ENCODE measurements around the gene SLC11A2.
"Not testable (repeated sequence)": the region's sequence is repeated elsewhere in the genome, so short reads cannot be mapped to it uniquely, and the experiment has no call there.

Gene SLC11A2

DNA sequence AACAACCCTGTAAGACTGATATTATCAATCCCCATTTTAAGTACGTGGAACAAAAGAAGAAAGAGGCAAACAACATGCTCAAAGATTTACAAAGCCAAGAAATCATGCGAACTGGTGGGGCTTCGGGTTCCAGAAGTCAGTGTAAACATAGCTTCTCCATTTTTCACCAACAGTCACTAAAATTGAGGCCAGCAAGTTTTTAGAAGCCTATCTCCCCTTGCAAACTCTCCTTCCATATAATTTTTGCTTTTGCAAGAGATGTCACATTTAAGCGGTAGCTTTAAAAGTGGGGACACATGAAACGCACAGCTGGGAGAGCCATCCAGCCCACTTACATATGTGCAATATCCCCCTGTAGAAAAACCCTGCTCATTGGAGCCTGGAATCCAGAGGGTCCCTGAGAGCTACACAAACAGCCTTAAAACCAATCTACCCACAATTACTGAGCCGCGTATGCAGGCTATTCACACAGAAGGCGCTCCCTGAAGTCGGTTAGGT is 797 bp downstream of the SLC11A2 start:
- DNase-seq (ENCODE audit: low read depth in 2 of 2): no peak

DNA sequence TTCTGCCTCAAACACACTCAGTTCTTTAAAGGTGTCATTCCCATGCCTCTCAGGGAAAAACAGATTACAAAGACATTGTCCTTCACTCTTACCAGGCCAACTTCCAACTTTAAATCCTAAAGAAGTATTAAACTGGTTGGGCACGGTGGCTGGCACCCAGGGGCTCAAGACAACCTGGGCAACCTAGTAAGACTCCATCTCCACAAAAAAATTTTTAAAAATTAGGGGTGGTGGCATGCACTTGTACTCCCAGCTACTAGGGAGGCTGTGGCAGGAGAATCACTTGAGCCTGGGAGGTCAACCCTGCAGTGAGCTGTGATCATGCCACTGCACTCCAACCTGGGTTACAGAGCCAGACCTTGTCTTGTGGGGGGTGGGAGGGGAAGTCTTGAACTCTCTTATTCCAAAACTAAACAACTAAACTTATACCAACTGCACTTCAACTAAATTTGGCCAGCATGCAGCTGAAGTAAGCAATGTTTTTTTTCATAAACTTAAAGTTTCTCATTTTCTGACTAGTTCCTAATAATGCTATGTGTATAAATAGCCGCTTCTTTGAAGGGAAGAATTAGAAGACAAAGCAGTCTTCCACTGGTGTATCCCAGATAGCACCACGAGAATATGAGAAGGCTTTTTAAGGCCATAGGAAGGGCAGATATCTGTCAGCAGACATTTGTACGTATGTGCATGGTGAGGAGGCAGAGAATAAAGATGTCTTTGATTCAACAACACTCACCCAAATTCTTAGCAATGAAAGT is 2.4 kb downstream of the SLC11A2 start:
- no peak for DNase-seq (ENCODE audit: low read depth in 2 of 2)

DNA sequence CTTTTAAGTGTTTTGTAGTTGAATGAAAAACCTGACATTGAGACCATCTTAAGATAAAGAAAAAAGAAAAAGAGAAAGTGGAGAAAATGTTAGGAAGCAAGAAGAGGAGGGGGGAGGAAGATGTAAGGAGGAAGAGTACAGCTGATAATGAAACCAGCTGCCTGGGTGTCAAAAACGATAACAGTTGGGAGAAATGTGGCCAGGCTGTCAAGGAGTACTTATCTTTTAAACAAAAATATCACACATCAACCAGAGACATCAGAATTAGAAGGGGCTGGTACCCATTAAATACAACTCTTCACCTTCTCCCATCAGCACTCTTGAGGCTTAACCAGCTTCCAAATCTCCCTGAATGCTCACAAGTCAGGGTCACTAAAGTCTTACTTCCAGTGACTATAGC is 4.5 kb downstream of the SLC11A2 start:
- no peak for DNase-seq (ENCODE audit: low read depth in 2 of 2)

DNA sequence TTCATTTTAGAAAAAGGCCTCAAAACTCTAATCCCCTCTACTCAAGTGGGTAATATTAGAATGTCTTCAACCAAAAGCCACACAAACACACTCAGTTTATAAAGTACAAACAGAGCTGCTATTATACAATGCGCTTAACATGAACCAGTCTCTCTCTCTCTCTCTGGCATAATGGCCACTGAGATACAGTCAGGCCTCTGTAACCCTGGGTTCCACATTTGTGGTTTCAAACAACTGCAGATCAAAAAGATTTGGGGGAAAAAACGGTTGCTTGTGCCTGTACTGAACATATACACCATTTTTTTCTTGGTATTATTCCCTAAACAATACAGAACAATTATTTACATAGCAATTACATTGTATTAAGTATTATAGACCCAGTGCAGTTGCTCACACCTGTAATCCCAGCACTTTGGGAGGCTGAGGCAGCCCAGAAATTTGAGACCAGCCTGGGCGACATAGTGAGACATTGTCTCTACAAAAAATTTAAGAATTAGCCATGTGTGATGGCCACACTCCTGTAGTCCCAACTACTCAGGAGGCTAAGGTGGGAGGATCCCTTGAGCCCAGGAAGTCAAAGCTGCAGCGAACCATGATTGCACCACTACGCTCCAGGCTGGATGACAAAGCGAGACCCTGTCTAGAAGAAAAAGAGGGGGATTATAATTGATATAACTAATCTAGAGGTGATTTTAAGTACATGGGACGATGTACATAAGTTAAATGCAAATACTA is 5.6 kb downstream of the SLC11A2 start:
- DNase-seq (ENCODE audit: low read depth in 2 of 2): no peak

DNA sequence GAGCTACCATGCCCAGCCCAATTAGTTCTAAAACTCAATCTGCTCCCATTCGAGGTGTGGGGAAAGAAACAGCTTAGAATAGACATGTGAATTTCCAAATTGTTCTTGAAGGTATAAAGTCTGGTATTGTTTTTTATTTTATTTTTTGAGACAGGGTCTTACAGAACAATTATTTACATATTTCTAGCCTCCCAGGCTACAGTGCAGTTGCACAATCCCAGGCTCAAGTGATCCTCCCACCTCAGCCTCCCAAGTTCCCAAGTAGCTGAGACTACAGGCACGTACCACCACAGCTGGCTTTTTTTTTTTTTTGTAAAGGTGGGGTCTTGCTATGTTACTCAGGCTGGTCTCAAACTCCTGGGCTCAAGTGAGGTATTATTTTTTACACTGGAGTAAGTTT is 6.3 kb downstream of the SLC11A2 start:
- no peak for DNase-seq (ENCODE audit: low read depth in 2 of 2)

DNA sequence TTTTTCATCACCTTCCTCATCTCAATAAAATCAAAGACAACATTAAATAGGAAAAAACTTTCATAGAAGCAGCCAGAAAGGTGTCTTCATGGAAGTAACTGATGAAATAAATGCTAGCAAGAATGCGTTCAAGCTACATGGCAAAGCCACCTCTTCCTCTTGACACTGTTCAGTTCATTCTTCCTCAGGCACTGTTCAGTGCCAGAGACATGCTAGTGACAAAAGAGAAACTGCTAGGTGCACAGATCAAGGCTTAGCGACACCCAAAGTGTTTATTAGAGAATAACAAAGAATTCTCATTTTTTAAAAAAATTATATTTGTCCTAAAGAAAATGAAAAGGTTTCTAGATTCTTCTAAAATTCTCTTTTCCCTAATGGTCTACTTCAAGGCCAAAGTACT is 7.2 kb downstream of the SLC11A2 start:
- no peak for DNase-seq (ENCODE audit: low read depth in 2 of 2)

DNA sequence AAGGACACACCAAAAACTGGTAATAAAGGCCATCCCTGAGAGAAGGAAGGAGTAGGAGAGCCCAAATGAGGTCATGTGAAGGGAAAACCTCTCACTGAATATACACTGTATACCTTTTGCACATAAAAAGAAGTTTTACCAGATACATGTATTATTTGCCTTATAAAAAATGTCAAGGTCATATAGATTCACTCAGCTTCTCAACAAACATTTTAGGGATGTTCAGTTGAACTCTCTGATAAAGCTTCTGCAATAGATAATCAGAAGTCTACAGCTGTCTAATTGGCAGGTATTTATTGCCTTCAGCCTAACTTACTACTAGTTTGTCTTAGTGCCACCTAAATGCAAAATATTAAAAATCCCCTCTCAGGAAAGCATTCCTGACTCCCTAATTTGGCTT is 8.7 kb downstream of the SLC11A2 start:
- DNase-seq (ENCODE audit: low read depth in 2 of 2): no peak

DNA sequence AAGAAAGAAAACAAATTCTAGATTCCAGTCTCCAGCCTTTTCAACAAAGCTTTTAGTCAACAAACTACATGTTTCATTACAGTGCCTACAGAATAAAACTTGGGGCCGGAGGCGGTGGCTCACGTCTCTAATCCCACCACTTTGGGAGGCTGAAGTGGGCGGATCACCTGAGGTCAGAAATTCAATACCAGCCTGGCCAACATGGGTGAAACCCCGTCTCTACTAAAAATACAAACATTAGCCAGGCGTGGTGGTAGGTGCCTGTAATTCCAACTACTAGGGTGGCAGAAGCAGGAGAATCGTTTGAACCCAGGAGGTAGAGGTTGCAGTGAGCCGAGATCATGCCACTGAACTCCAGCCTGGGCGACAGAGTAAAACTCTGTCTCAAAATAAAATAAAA is 11.7 kb downstream of the SLC11A2 start:
- not testable (repeated sequence) for DNase-seq (ENCODE audit: low read depth in 2 of 2)

DNA sequence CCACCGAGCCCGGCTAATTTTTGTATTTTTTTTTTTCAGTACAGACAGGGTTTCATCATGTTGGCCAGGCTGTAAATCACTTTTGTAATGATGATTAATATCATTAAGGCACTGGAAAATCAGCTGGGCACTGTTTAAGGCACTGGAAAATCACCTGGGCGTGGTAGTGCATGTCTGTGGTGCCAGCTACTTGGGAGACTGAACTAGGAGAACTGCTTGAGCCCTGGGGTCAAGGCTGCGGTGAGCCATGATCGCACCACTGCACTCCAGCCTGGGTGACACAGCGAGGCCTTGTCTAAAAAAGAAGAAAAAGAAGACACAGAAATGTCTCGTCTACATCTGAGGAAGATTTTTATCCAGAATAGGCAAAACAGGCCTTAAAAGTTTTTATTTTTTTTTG is 12.7 kb downstream of the SLC11A2 start:
- no peak for DNase-seq (ENCODE audit: low read depth in 2 of 2)

DNA sequence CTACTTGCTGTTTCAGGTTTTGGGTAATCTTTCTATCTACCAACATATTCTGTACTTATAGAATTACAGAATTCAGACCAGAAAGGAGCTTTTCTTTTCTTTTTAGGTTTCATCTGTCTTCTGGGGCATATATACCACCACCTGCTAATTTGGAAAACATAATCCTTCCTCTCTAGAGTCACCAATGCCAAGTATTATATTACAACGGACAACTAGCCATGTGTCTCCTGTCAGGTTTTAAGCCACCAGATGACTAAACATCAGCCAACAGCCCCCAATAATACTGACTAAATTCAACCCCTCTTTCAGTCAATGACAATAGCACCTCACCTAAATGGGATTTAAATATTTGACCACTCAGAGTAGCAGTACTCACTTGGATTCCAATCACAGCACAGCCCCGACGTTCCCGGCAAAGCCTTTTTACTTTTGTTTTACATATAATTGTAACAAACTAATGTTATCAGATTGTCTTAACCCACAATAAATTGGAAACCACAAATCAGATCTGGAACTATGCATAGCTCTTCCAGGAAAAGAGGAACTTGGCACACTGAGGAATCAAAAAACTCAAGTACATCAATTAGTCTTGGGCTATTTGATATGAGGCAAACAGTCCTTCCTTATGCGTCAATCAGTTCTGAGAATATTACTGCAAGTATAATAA is 13.5 kb downstream of the SLC11A2 start:
- no peak for DNase-seq (ENCODE audit: low read depth in 2 of 2)

DNA sequence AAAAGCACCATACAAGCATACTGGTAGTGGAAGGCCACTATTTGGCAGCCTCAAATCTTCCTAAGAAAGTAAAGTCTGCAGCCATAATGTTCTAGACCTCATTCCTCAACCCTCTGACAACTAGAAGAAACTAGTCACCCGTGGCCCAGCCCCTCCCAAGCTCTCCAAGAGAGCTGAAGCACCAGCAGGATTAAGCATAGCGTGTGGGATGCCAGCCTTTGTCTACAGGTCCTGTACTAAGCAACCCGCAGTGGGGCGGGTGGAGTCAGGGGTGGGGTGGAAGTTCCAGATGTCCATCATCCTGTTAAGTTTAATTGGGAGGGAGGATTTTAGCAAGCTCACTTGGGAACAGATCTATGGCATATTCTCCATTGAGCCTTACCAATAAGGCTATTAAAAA is 14.2 kb downstream of the SLC11A2 start:
- DNase-seq (ENCODE audit: low read depth in 2 of 2): no peak

DNA sequence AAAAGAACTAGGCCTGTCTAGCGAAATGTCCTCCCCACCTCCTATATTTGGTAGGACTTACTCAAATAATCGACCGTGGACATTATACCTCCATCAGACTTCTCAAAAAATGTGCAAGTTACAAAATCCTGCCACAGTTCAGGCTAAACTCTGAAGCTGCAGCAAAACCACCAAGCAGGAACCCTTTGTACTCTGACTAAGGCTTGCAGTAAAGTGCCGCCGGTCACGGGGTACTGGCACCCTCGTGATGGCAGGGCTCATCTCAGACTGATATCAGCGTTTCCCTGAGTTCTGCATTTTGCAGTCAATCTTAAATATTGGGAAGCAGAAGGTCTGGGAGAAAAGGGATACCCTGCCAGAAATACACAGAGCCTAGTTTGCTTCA is 17.1 kb downstream of the SLC11A2 start:
- DNase-seq (ENCODE audit: low read depth in 2 of 2): no peak

DNA sequence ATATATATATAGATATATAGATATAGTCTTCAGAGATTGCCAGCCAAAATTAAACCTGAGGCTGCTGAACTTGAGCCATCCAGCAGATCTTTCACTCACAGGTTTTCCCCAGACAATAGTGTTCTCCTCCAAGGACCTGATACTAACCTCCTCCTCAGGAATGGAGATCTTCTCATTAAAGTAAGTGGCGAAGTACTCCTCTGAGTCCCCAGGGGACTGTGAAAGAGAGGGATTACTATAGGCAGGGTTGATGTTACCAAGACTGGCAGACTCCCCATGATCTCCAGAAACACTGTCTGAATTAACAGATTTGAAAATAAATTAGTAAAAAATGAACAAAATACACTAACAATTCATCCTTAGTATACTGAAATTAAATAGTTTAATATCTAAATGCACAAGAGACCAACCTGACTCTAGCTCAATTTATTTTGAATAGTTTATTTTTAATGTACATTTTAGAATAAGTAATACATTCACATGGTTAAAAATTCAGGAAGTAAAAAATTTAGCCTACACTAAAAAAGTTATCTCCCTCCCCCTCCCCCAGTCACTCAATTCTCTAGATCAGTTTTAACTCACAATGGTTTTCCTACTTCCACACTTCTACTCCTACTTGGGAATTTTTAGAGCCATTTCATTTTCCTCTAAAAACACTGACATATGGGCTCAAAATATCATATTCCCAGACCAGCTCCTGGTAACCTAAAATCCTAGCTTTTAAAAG is 17.7 kb downstream of the SLC11A2 start:
- no peak for DNase-seq (ENCODE audit: low read depth in 2 of 2)

DNA sequence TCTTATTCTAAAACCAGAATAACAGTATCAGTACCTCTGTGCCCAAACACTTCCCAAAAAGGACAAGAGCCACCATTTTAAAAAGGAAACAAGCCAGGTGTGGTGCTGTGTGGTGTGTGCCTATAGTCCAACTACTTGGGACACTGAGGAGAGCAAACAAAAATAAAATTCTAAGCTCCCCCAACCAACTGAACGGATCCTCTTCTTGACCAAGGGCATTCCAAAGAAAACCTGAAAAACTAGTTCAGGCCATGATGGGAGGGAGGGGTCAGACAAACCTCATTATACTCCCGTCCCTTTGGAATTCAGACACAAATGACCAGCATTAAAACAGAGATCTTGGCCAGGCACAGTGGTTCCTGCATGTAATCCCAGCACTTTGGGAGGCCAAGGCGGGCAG is 20.5 kb downstream of the SLC11A2 start:
- no peak for DNase-seq (ENCODE audit: low read depth in 2 of 2)

DNA sequence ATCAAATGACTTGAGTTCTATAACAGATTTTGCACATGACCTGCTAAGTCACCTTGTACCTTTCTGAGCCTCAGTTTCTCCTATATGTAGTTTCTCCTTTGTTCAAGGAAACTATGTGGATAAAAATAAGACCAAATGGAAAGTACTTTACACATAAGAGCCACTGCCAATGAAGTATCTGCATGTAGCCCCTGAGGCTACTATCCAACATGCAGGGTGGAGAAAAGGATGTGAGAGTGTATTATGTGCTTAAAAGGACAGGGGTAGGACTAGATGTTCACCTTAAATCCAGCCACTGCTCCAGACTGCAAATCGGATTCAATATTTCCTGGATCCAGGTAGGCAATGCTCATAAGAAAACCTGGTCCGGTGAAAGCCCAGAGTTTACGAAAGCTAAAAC is 21.2 kb downstream of the SLC11A2 start:
- no peak for DNase-seq (ENCODE audit: low read depth in 2 of 2)

DNA sequence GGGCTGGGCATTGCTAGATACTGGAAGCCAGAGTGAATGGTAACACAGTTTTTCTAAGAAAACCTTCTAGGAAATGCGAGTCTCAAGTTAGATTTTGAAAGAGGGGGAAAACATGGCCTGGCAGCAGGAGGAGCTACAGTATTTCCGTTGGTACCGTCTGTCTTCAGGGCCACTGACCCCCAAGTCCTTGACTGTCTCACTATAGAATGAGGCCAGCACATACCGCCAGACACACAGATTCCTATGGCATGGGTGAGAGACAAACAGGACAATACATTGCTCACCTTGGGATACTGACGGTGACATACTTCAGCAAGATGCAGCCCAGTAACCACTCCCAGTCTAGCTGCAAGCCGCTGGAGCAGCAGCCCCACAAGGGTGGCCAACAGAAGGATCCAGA is 21.7 kb downstream of the SLC11A2 start:
- no peak for DNase-seq (ENCODE audit: low read depth in 2 of 2)

DNA sequence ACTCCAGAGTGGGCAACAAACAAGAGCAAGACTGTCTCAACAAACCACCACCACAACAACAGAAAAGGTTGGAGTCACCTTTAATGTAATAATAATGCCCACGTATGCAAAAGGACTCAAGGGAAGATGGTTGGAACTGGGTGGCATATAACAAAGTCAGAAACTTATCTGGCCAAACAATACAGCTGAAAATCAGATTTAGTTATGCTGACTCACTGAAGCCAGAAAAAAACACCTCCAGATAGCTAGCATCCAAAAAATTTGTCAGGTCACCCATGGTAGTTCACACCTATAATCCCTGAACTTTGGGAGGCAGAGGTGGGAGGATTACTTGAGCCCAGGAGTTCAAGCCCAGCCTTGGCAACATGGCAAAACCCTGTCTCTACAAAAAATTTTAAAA is 24.4 kb downstream of the SLC11A2 start:
- no peak for DNase-seq (ENCODE audit: low read depth in 2 of 2)

DNA sequence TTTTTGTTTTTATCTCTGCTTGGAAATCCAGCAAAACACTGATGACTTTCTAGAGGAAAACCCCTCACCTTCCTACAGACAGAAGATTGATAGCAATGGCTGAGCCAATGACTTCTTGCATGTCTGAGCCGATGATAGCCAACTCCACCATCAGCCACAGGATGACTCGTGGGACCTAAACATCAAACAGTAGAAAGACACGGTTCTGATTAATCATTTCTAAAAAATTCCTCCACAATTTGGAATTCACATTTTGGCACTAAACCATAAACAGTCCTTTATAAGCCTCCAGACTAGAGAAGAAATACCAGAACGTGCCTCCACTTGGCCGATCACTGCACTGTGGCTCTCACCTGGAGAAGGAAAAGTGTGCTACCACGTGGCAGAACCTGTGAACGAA is 25.9 kb downstream of the SLC11A2 start:
- DNase-seq (ENCODE audit: low read depth in 2 of 2): no peak

DNA sequence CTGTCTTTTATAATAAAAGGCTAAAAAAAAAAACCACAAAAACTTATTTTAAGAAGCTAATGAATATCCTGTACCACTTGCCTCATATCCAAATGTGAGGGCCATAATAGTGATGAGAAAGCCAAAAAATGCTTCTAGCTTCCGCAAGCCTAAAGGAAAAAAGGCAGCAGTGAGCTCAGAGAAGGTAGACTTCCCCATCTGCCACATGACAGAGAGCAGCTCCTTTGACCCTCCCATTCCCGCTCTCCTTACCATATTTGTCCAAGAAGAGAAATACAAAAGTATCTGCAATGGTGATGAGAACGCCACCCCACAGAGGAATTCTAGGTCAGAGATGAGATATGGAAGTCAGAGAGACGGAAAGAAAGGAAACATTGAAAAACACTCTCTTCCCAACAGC is 27.1 kb downstream of the SLC11A2 start:
- no peak for DNase-seq (ENCODE audit: low read depth in 2 of 2)

DNA sequence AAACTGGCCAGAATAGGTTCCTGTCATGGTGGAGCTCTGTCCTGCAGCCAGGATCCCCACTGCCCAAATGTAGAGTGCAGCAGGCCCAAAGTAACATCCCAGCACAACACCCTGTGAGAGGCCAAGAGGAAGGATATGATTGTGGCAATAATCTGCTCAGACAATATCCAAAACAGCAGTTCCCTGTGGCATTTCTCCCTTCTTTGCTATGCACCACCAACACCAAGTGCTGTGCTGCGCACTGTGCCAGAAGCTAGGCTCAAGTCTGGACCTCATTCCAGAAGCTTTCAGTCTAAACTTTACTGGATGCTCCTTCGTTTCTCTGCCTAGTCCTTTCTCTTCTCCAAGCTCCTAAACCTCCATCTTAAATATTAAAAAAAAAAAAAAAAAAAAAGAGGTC is 33.4 kb downstream of the SLC11A2 start:
- no peak for DNase-seq (ENCODE audit: low read depth in 2 of 2)

DNA sequence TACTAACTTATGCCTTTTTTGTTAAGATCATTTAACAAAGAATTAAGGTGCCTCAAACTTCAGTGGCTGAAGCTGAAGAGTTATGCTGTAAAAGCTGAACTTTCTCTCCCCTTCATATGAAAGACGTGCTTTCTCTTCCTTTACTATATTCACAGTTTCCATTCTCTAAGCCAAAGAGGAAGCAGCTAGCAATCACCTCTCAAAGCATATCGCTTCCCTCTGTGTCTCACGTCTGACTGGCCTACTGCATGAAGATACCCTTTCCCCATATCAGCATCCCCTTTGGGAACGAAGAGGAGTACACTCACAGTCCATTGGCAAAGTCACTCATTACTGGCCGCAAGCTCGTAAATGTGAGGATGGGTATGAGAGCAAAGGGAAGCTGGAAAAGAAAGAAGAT is 34.9 kb downstream of the SLC11A2 start:
- DNase-seq (ENCODE audit: low read depth in 2 of 2): no peak

DNA sequence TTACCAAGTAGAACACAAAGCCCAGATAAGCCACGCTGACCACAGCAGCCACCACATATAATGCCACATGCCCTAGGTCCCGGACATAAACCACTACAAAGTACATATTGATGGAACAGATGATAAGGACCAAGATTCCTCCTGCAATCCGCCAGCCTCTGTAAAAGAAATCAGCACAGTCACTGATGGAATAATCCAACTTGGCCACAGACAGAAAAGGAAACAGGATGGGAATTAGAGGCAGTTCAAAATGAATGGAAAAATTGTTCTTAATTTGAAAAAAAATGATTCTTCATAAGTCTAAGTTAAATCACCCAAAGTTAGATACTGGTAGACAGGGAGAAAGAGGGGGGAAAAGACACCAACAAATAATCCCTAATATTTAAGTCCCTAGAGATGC is 35.4 kb downstream of the SLC11A2 start:
- DNase-seq (ENCODE audit: low read depth in 2 of 2): no peak
